GM12878 (cell line): ENCODE data around the gene UFD1. TPM values are rescaled to one million over a fixed set of nuclear protein-coding genes. Genes with fewer than 3 reads are reported as not detected.

Experiments
- ATF2 ChIP-seq: IDR thresholded peaks from 2 replicates; pipeline ENCODE4 v1.6.1; 2012; ENCODE audit warnings: low read length, inconsistent platforms
- E4F1 ChIP-seq: fragments of 450-650 bp; IDR thresholded peaks from 2 replicates; pipeline ENCODE4 v1.6.1; 2018; ENCODE audit warnings: borderline replicate concordance, mild to moderate bottlenecking; ENCODE audit not compliant: partially characterized antibody
- ELK1 ChIP-seq: IDR thresholded peaks from 2 replicates; pipeline ENCODE4 v1.6.1; 2012; ENCODE audit warnings: low read depth, low read length, improper control_type of control experiment
- ETV6 ChIP-seq, 2 experiments: fragments of 450-650 bp in 1 of 2; IDR thresholded peaks in 1 of 2; conservative IDR thresholded peaks in 1 of 2; 2 replicates each; pipeline ENCODE4 v1.6.1; 2014; ENCODE audit warnings: antibody characterized with exemption in 1 of 2, borderline replicate concordance in 1 of 2, low read depth in 1 of 2, mild to moderate bottlenecking in 1 of 2, moderate library complexity in 1 of 2
- IRF4 ChIP-seq: IDR thresholded peaks from 2 replicates; pipeline ENCODE4 v1.6.1; 2011; ENCODE audit warnings: low read depth, low read length
- MTA3 ChIP-seq: IDR thresholded peaks from 2 replicates; pipeline ENCODE4 v1.6.1; 2012; ENCODE audit warnings: low read length, inconsistent platforms, borderline replicate concordance
- PML ChIP-seq: IDR thresholded peaks from 2 replicates; pipeline ENCODE4 v1.6.1; 2012; ENCODE audit warnings: low read length, inconsistent platforms
- PRDM15 ChIP-seq: fragments of 450-650 bp; formaldehyde crosslinking; IDR thresholded peaks from 2 replicates; pipeline ENCODE4 v1.4.0; 2020; ENCODE audit warnings: mild to moderate bottlenecking, moderate library complexity
- RUNX3 ChIP-seq: IDR thresholded peaks from 2 replicates; pipeline ENCODE4 v1.6.1; 2012; ENCODE audit warnings: low read length, inconsistent platforms
- USF2 ChIP-seq: IDR thresholded peaks from 2 replicates; pipeline ENCODE4 v1.6.1; 2011; ENCODE audit warnings: low read depth, low read length, improper control_type of control experiment, borderline replicate concordance
- polyA plus RNA-seq, 11 experiments: library from polyadenylated mRNA; depleted of rRNA in 4 of 11; unstranded in 6 of 11; stranded (reverse) in 5 of 11; fragments of >200 nt; fragmentation: Nextera tagmentation in 4 of 11; fragmentation: Illumina TruSeq in 1 of 11; extraction: Ambion mirVana in 4 of 11; extraction: Trizol in 1 of 11; gene quantifications; 1 replicate in 1 of 11; 2 replicates in 10 of 11; pipeline versions ENCODE4 v1.2.1 to v1.2.3, GENCODE V29; 2011 to 2016; ENCODE audit warnings: inconsistent platforms in 2 of 11, missing spikeins in 2 of 11, low read depth in 1 of 11
- total RNA-seq, 4 experiments: library from RNA; depleted of rRNA in 3 of 4; stranded (reverse); fragments of >200 nt in 3 of 4; fragmentation: Illumina TruSeq in 1 of 4; extraction: Trizol in 1 of 4; gene quantifications; 2 replicates each; pipeline versions ENCODE4 v1.2.1 to v1.2.3, GENCODE V29; 2013 to 2021

Gene UFD1
- total and polyA plus RNA-seq, 10 of the 15 experiments (the other 5 are each of a cell fraction or from before 2014, with no cell fraction given), result 67.2 to 143 (median 117) TPM

GRCh38 chr22:19525666-19526065 lies 46.7 kb upstream of the UFD1 start (continued):
- TF ChIP-seq ATF2 (no peak), MTA3 (no peak), ETV6 (conservative IDR thresholded peaks at IDR 0.05 in 1 of 2, IDR thresholded peaks at IDR 0.05 in 1 of 2; ENCODE audit: borderline replicate concordance in 1 of 2, low read depth in 1 of 2) (no peak), IRF4 (no peak), PML (no peak), USF2 (no peak), RUNX3 (no peak), ELK1 (no peak), E4F1 (no peak), PRDM15 (CRISPR knock-in tag) (no peak)
